BLaER1 (cell line): ENCODE measurements around the gene ALX3.

Experiments
- H3K27ac ChIP-seq: shearing (Covaris generic); formaldehyde crosslinking; 2 replicates; pipeline ENCODE4 v1.8.1; 2022
- H3K27me3 ChIP-seq: shearing (Covaris generic); formaldehyde crosslinking; 2 replicates; pipeline ENCODE4 v1.8.1; 2022
- H3K36me3 ChIP-seq: shearing (Covaris generic); formaldehyde crosslinking; 2 replicates; pipeline ENCODE4 v1.8.1; 2022
- H3K4me1 ChIP-seq: shearing (Covaris generic); formaldehyde crosslinking; 2 replicates; pipeline ENCODE4 v1.8.1; 2022
- H3K4me2 ChIP-seq: shearing (Covaris generic); formaldehyde crosslinking; 2 replicates; pipeline ENCODE4 v1.8.1; 2022
- H3K4me3 ChIP-seq: shearing (Covaris generic); formaldehyde crosslinking; 2 replicates; pipeline ENCODE4 v1.8.1; 2022
- H3K9ac ChIP-seq: shearing (Covaris generic); formaldehyde crosslinking; 2 replicates; pipeline ENCODE4 v1.8.1; 2022
- H3K9me3 ChIP-seq: shearing (Covaris generic); formaldehyde crosslinking; 2 replicates; pipeline ENCODE4 v1.8.1; 2022
- H4K20me1 ChIP-seq: shearing (Covaris generic); formaldehyde crosslinking; 2 replicates; pipeline ENCODE4 v1.8.1; 2022
- Cebpa-rat ChIP-seq: shearing (Covaris generic); IDR thresholded peaks from 2 replicates; pipeline ENCODE4 v1.8.1; 2022

ALX3 gene

DNA sequence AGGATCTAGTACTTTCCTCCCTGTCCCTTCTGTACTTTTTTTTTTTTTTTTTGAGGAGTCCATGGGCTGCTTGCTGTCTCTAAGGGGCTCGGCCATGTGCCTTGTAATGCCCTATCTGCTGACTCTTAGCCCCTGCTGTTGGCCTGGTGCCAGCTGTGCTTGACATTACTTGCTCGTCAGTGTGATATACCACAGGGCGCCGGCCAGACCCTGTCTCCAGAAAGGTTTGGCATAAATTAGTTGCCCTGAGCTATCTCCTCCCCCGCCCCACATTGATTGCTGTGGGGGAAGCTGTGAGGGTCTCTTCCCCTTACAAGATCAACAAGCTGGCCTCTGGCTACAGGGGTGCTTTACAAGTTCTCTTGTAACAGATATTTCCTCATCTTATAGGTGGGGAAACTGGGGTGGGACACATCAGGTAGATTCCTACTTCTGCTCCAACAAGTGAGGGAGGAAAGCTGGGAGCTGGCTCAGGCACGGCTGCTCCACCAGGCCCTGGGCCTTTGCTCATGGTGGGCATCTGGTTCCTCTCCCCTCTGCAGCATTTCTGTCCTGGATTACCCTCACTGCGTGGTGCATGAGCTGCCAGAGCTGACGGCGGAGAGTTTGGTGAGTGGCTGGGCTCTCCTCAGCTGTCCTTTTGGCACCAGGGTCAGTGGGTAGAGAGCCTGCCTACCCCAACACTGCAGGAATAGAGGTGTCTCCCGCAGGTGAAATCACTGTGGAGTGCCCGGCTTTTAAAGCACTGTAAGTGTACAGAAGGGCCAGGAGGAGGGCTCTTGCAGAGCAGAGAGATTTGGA lies 20.5 kb downstream of the ALX3 start:
- Histone ChIP-seq H3K4me1 (peaks cover 9% of the 10 kb centered on the region), H3K4me3 (no peak overlapping the region), H3K27ac (no peak overlapping the region), H4K20me1 (no peaks in the 10 kb centered on the region; the same call in 1 of the 2 replicates), H3K9me3 (no peaks in the 10 kb centered on the region), H3K27me3 (no peaks in the 10 kb centered on the region), H3K4me2 (no peak overlapping the region), H3K9ac (0 out of 2 replicates have a peak overlapping the region, but pooled peaks have one; percentile 6), H3K36me3 (peaks cover 100% of the 10 kb centered on the region)
- TF ChIP-seq Cebpa-rat = no peak

DNA sequence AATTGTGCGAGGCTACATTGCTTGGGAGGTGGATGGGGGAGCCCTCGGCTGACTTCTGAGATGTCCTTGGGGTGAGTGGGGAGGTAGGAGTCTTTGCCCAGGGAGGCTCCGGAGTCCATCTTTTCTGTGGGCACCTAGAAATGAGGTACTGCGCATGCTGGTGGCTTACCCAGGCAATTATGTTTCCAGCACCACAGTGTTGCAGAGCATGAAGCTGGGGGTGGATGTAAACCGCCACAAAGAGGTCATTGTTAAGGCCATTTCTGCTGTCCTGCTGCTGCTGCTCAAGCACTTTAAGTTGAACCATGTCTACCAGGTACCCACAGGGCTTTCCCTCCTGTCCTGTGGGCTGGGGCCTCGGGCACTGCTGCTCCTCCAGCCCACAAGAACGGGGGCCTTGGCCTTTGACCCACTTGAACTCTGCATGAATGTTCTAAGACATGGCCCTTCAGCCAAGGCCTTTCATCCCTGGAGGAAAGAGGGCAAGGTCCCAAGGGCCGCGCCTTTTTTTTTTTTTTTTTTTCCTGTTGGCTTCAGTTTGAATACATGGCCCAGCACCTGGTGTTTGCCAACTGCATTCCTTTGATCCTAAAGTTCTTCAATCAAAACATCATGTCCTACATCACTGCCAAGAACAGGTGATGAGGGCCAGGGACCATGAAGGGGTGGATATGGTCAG lies 21.4 kb downstream of the ALX3 start:
- Histone ChIP-seq H4K20me1 (no peaks in the 10 kb centered on the region; the same call in 1 of the 2 replicates), H3K9ac (no peak overlapping the region), H3K4me2 (no peak overlapping the region), H3K27ac (no peak overlapping the region), H3K4me3 (no peak overlapping the region), H3K4me1 (peaks cover 9% of the 10 kb centered on the region), H3K27me3 (no peaks in the 10 kb centered on the region), H3K9me3 (no peaks in the 10 kb centered on the region), H3K36me3 (peaks cover 98% of the 10 kb centered on the region)
- TF ChIP-seq Cebpa-rat = no peak

DNA sequence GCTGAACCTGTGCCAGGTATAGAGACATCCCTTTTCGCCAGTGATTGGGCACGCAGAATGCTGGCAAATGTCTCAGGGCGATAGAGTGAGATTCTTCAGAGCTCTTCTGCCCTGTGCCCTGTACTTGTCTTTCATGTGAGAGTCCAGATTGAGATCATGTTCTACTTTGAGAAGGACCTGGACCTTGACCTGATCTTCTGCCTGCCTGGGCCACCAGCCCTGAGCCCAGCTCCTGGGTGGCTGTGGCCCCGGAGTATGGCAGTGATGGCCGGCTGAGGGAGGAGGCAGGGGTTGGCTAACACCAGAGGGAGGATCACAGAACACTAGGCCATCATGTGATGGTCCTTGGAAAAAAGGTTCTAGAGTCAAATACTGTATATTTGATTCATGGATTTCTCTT lies 22.2 kb downstream of the ALX3 start:
- no peak for TF ChIP-seq Cebpa-rat
- Histone ChIP-seq H3K9me3 (no peaks in the 10 kb centered on the region), H3K4me3 (no peak overlapping the region), H4K20me1 (peaks cover 8% of the 10 kb centered on the region), H3K4me2 (no peak overlapping the region), H3K9ac (no peak overlapping the region), H3K4me1 (peaks cover 14% of the 10 kb centered on the region), H3K27ac (no peak overlapping the region), H3K36me3 (peaks cover 98% of the 10 kb centered on the region), H3K27me3 (no peaks in the 10 kb centered on the region)

DNA sequence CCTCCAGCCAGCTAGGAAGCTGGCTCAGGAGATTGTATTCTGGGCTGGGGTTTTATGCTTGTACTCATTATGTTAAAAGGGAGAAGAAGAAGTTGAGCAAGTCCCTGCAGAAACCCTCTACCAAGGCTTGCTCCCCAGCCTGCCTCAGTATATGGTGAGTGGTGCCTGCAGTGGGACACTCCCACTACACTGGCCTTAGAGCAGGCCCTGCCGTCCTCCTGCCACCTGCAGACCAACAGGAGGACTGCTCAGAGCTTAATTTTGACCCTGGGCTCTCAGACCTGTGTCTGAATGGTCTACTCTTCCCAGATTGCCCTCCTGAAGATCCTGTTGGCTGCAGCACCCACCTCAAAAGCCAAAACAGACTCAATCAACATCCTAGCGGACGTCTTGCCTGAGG lies 23.0 kb downstream of the ALX3 start:
- no peak for TF ChIP-seq Cebpa-rat
- Histone ChIP-seq H3K27ac (no peak overlapping the region), H3K27me3 (no peaks in the 10 kb centered on the region), H3K36me3 (peaks cover 98% of the 10 kb centered on the region), H3K4me3 (no peak overlapping the region), H3K4me1 (peaks cover 22% of the 10 kb centered on the region), H3K9ac (no peak overlapping the region), H4K20me1 (peaks cover 15% of the 10 kb centered on the region), H3K9me3 (no peaks in the 10 kb centered on the region), H3K4me2 (no peak overlapping the region)

DNA sequence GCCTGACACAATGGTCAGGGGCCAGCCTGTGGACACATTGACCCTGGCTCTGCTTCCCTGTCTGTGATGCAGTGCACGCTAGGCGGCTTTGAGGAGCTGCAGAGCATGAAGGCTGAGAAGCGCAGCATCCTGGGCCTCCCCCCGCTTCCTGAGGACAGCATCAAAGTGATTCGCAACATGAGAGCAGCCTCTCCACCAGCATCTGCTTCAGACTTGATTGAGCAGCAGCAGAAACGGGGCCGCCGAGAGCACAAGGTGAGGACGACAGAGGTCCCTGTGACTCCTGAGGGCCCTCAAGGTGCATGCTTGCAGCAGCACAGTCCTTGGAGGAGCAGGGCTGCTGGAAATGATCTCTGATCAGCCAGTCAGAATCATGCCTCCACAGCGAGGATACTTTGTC lies 27.5 kb downstream of the ALX3 start:
- H3K27ac ChIP-seq = peak overlapping the region; percentile 16; the same call in 1 of the 2 replicates
- TF ChIP-seq Cebpa-rat = no peak
- peaks cover 22% of the 10 kb centered on the region for H4K20me1 ChIP-seq
- H3K9me3 ChIP-seq = no peaks in the 10 kb centered on the region
- H3K27me3 ChIP-seq = no peaks in the 10 kb centered on the region
- peaks cover 18% of the 10 kb centered on the region for H3K4me1 ChIP-seq
- peak overlapping the region; percentile 63 for H3K4me2 ChIP-seq
- peaks cover 98% of the 10 kb centered on the region for H3K36me3 ChIP-seq
- H3K4me3 ChIP-seq = no peak overlapping the region
- peak overlapping the region; percentile 41; the same call in 1 of the 2 replicates for H3K9ac ChIP-seq

DNA sequence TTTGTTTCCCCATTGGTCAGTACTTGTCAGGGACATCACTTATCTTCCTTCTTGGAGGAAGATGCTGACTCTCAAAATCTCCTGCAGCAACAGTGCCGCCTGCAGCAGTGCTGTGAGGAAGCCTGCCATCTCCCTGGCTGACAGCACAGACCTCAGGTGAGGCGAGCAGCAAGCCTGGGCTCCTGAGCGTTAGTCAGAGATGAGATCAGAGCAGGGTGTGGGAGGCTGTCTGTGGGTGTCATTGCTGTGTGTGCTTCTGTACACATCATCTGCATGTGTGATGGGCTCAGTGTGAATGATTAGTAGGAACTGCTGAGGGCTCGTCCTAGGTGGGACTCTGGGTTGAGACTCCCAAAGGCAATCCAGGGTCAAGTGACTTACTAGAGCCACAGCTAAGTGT lies 29.9 kb downstream of the ALX3 start:
- H3K9ac ChIP-seq = no peak overlapping the region
- peaks cover 39% of the 10 kb centered on the region for H4K20me1 ChIP-seq
- H3K36me3 ChIP-seq = peaks cover 93% of the 10 kb centered on the region
- no peak for TF ChIP-seq Cebpa-rat
- H3K4me2 ChIP-seq = no peak overlapping the region
- no peaks in the 10 kb centered on the region for H3K27me3 ChIP-seq
- H3K4me1 ChIP-seq = peaks cover 33% of the 10 kb centered on the region
- no peaks in the 10 kb centered on the region for H3K9me3 ChIP-seq
- H3K4me3 ChIP-seq = no peak overlapping the region
- H3K27ac ChIP-seq = no peak overlapping the region

DNA sequence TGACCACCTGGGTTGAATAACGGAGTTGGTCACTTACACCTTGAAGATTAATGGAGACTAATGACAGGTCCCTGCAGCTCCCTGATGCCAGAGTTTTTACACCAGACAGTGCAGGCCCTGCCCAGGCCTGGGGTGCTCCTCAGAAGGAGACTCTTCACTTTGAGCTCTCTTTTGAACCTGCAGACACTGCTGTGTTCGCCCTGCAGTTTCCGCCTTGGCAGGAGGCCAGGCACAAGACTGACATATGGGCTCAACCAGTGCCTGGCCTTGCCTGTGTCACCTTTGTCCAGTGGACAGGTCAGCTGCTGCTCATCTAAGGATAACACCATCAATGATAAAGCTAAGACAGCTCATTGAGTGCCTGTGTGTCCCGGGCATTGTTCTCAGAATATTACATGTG lies 30.8 kb downstream of the ALX3 start:
- Histone ChIP-seq H4K20me1 (peaks cover 48% of the 10 kb centered on the region), H3K27ac (no peak overlapping the region), H3K4me1 (peaks cover 38% of the 10 kb centered on the region), H3K9ac (no peak overlapping the region), H3K4me3 (no peak overlapping the region), H3K9me3 (no peaks in the 10 kb centered on the region), H3K4me2 (no peak overlapping the region), H3K27me3 (no peaks in the 10 kb centered on the region), H3K36me3 (peaks cover 84% of the 10 kb centered on the region)
- no peak for TF ChIP-seq Cebpa-rat

DNA sequence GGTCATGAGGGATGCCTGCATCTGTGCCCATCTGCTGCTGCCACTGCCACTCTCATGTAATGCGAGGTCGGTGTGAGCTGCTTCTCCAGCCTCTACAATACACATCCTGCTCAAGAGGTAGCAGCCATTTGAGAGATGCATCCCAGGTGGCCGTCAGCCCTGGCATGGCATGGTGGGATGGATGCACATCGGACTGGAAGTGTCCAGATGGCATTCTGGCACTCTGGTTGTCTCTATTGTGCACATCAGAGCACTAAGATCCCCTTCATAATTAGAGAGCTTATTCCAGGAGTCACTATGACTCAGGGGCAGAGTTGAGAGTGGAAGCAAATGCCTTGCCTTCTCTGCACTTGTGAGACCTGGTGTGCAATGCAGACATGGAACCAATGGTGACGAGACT lies 32.2 kb downstream of the ALX3 start:
- H3K36me3 ChIP-seq = peaks cover 72% of the 10 kb centered on the region
- TF ChIP-seq Cebpa-rat = no peak

DNA sequence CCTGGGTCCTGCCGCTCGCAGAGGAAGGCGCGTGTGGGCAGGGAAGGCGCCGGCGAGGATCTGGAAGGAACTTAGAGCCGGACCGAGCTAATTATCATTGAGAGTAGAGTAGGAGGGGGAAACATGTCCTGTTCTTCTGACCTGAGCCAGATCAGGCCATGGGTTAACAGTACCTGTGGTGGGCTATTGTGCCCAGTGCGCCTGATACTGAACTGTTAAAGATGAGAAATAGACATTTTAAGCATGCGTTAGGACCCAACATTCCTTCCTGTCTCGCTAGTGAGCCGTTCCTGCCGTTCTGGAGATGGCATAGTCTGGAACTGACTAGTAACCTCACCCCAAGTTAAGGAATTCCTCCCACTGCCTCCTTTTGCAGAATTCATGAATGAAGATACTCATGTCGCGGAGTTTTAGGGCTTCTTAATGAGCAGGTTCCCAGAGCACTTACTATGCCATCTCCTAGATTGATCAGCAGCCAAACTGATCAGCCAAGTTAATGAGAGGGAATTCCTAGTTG lies 35.2 kb downstream of the ALX3 start:
- Histone ChIP-seq H3K4me3 (peak overlapping the region; percentile 96), H3K36me3 (peaks cover 42% of the 10 kb centered on the region), H3K27ac (peak overlapping the region; percentile 94), H3K9me3 (no peaks in the 10 kb centered on the region), H3K27me3 (no peaks in the 10 kb centered on the region), H4K20me1 (peaks cover 26% of the 10 kb centered on the region), H3K4me1 (peaks cover 40% of the 10 kb centered on the region), H3K4me2 (peak overlapping the region; percentile 88), H3K9ac (peak overlapping the region; percentile 95)
- TF ChIP-seq Cebpa-rat = no peak

More for the DNA sequence above, 32.2 kb downstream of the ALX3 start:
- H3K9ac ChIP-seq = no peak overlapping the region
- no peak overlapping the region for H3K27ac ChIP-seq
- H3K9me3 ChIP-seq = no peaks in the 10 kb centered on the region
- H3K4me1 ChIP-seq = peaks cover 42% of the 10 kb centered on the region
- peaks cover 41% of the 10 kb centered on the region for H4K20me1 ChIP-seq
- H3K27me3 ChIP-seq = no peaks in the 10 kb centered on the region
- no peak overlapping the region for H3K4me3 ChIP-seq
- no peak overlapping the region for H3K4me2 ChIP-seq
